ENCODE measurements around the gene GPBP1L1. TPM values are rescaled to one million over a fixed set of nuclear protein-coding genes. Genes with fewer than 3 reads are reported as not detected.

GPBP1L1 gene
- polyA plus RNA-seq, 3 donors = 101 to 123 (median 119) TPM

Other genes starting within 250 kb of the GPBP1L1 start
- 1 to 10 TPM; 6.4 to 8.1 (median 7.3) TPM for gene TESK2, start 195.4 kb downstream of the GPBP1L1 start, polyA plus RNA-seq (ENCODE audit: insufficient read length in 3 of 3)
- 1 to 10 TPM; 1.7 to 2.5 (median 2.0) TPM for gene CCDC163, start 186.5 kb downstream of the GPBP1L1 start, polyA plus RNA-seq (ENCODE audit: insufficient read length in 3 of 3)
- 10 to 100 TPM; 10.6 to 16.4 (median 11.9) TPM for gene MMACHC, start 186.2 kb downstream of the GPBP1L1 start, polyA plus RNA-seq (ENCODE audit: insufficient read length in 3 of 3)
- 100 to 1,000 TPM; 301 to 376 (median 324) TPM for gene PRDX1, start 164.6 kb downstream of the GPBP1L1 start, polyA plus RNA-seq (ENCODE audit: insufficient read length in 3 of 3)
- 100 to 1,000 TPM; 289 to 345 (median 313) TPM for gene AKR1A1, start 135.7 kb downstream of the GPBP1L1 start, polyA plus RNA-seq (ENCODE audit: insufficient read length in 3 of 3)
- 100 to 1,000 TPM; 338 to 386 (median 369) TPM for gene NASP, start 102.5 kb downstream of the GPBP1L1 start, polyA plus RNA-seq (ENCODE audit: insufficient read length in 3 of 3)
- gene CCDC17, start 62.5 kb downstream of the GPBP1L1 start, polyA plus RNA-seq (ENCODE audit: insufficient read length in 3 of 3) = 1 to 10 TPM; 1.6 to 2.6 (median 1.8) TPM
- gene TMEM69, start 1.6 kb upstream of the GPBP1L1 start, polyA plus RNA-seq (ENCODE audit: insufficient read length in 3 of 3) = 10 to 100 TPM; 48.5 to 65.2 (median 49.1) TPM
- gene IPP, start 64.1 kb upstream of the GPBP1L1 start, polyA plus RNA-seq (ENCODE audit: insufficient read length in 3 of 3) = 10 to 100 TPM; 25.9 to 32.6 (median 31.7) TPM
- gene MAST2, start 117.1 kb upstream of the GPBP1L1 start, polyA plus RNA-seq (ENCODE audit: insufficient read length in 3 of 3) = 10 to 100 TPM; 30.9 to 47.6 (median 34.6) TPM